Measurements from ENCODE around the gene ACTL6B. TPM values are rescaled to one million over a fixed set of nuclear protein-coding genes. Genes with fewer than 3 reads are reported as not detected.

Gene ACTL6B
- total and polyA plus RNA-seq, 2 donors (not counting 3 experiments of a cell fraction or from before 2014, with no cell fraction given), result not detected

- no peak overlapping the region for H3K4me3 ChIP-seq (replicated peaks in 1 of 3; ENCODE audit: insufficient read depth in 1 of 3, low read depth in 1 of 3, low read length in 3 of 3)
- TF ChIP-seq POLR2A (IDR thresholded peaks at IDR 0.05; ENCODE audit: low read depth, low read length) (no peak), CTCF (IDR thresholded peaks at IDR 0.05; ENCODE audit: extremely low read depth in 1 of 2, insufficient read depth in 1 of 2, low read depth in 1 of 2, low read length in 2 of 2) (peak; percentile 17 to 39)
- peaks cover 8% of the 10 kb centered on the region for H3K4me1 ChIP-seq (ENCODE audit: control insufficient read depth, extremely low read depth, insufficient read depth, low read length)
- no peaks in the 10 kb centered on the region for H3K79me2 ChIP-seq (ENCODE audit: control insufficient read depth, insufficient read depth, low read length)
- H2AFZ ChIP-seq (ENCODE audit: low read depth, low read length), result no peak overlapping the region
- H3K4me2 ChIP-seq (ENCODE audit: insufficient read depth, low read length), result no peak overlapping the region
- peaks cover 1 to 3% of the 10 kb centered on the region in 2 experiments for H3K27me3 ChIP-seq (ENCODE audit: control insufficient read depth in 2 of 2, insufficient read depth in 2 of 2, low read length in 2 of 2)
- H3K36me3 ChIP-seq (ENCODE audit: control insufficient read depth in 2 of 2, extremely low read depth in 1 of 2, insufficient read depth in 2 of 2, low read length in 2 of 2), result no peaks in the 10 kb centered on the region
- no peak for FAIRE-seq
- H4K20me1 ChIP-seq (replicated peaks; ENCODE audit: control insufficient read depth, extremely low read depth, insufficient read depth, low read length), result no peaks in the 10 kb centered on the region
- H3K9me1 ChIP-seq (replicated peaks; ENCODE audit: control insufficient read depth, extremely low read depth, insufficient read depth, low read length), result no peaks in the 10 kb centered on the region
- POLR2A ChIA-PET, result interaction anchor here (0.6 kb wide), 1 partner anchor 23 kb away, joined by 4 read pairs; no protein-coding TSS in a partner anchor
- H3K9ac ChIP-seq (replicated peaks; ENCODE audit: extremely low read depth, insufficient read depth, low read length), result no peak overlapping the region
- dilution Hi-C loops (cut with MboI; ENCODE audit: extremely low pct_ligation_motif_present, low sequenced_read_pairs) (no loop called here), intact Hi-C loops (cut with micrococcal nuclease) (loop anchor here (5.0 kb wide), 1 partner anchor 63 kb away; the partner anchor contains the start of gene GIGYF1)
- no peak for DNase-seq (ENCODE audit: low read depth, low spot score)
- H3K9me3 ChIP-seq (replicated peaks; ENCODE audit: control insufficient read depth, insufficient read depth, low read length), result no peaks in the 10 kb centered on the region
- BruUV-seq (replicated peaks), result no TSS peak
- H3K27ac ChIP-seq (ENCODE audit: insufficient read depth, low read depth, low read length), result no peak overlapping the region
- CTCF ChIA-PET, result interaction anchor here (0.6 to 2.2 kb wide), 11 partner anchors 10 to 76 kb away, joined by 3 to 8 read pairs (median 4); partner anchors contain the start of genes FBXO24, MOSPD3 and POP7
Measured at GRCh38 chr7:100629117-100629716, 27.0 kb downstream of the ACTL6B start.

GRCh38 chr7:100627238-100627549 is 29.1 kb downstream of the ACTL6B start:
- intact Hi-C loops (cut with micrococcal nuclease), result loop anchor here (5.0 kb wide), 1 partner anchor 65 kb away; the partner anchor contains the start of gene GIGYF1
- no peak for DNase-seq (ENCODE audit: low read depth, low spot score)
- dilution Hi-C loops (cut with MboI; ENCODE audit: extremely low pct_ligation_motif_present, low sequenced_read_pairs), result no loop called here
- Histone ChIP-seq H3K9me1 (replicated peaks; ENCODE audit: control insufficient read depth, extremely low read depth, insufficient read depth, low read length) (no peaks in the 10 kb centered on the region), H3K9ac (replicated peaks; ENCODE audit: extremely low read depth, insufficient read depth, low read length) (no peak overlapping the region), H3K27ac (ENCODE audit: insufficient read depth, low read depth, low read length) (no peak overlapping the region), H3K9me3 (replicated peaks; ENCODE audit: control insufficient read depth, insufficient read depth, low read length) (no peaks in the 10 kb centered on the region), H3K36me3 (ENCODE audit: control insufficient read depth in 2 of 2, extremely low read depth in 1 of 2, insufficient read depth in 2 of 2, low read length in 2 of 2) (no peaks in the 10 kb centered on the region), H4K20me1 (replicated peaks; ENCODE audit: control insufficient read depth, extremely low read depth, insufficient read depth, low read length) (no peaks in the 10 kb centered on the region), H3K4me1 (ENCODE audit: control insufficient read depth, extremely low read depth, insufficient read depth, low read length) (peaks cover 3% of the 10 kb centered on the region), H3K4me2 (ENCODE audit: insufficient read depth, low read length) (peak overlapping the region; percentile 33), H3K27me3 (ENCODE audit: control insufficient read depth in 2 of 2, insufficient read depth in 2 of 2, low read length in 2 of 2) (no peaks in the 10 kb centered on the region), H2AFZ (ENCODE audit: low read depth, low read length) (peak overlapping the region; percentile 65), H3K4me3 (replicated peaks in 1 of 3; ENCODE audit: insufficient read depth in 1 of 3, low read depth in 1 of 3, low read length in 3 of 3) (no peak overlapping the region), H3K79me2 (ENCODE audit: control insufficient read depth, insufficient read depth, low read length) (no peaks in the 10 kb centered on the region)
- ChIA-PET CTCF (interaction anchor here (0.5 to 2.4 kb wide), 5 partner anchors 7 to 158 kb away, joined by 3 to 11 read pairs (median 4); partner anchors contain the start of gene MOSPD3), POLR2A (no interaction called here)
- FAIRE-seq, result no peak
- BruUV-seq (replicated peaks), result no TSS peak
- TF ChIP-seq CTCF (IDR thresholded peaks at IDR 0.05; ENCODE audit: extremely low read depth in 1 of 2, insufficient read depth in 1 of 2, low read depth in 1 of 2, low read length in 2 of 2) (no peak), POLR2AphosphoS5 (IDR thresholded peaks at IDR 0.05; ENCODE audit: insufficient read depth, low read depth, low read length) (no peak)
